ENCODE results near the gene CREBL2. TPM values are rescaled to one million over a fixed set of nuclear protein-coding genes. Genes with fewer than 3 reads are reported as not detected.

Gene CREBL2
- total and polyA plus RNA-seq, 10 of the 15 experiments (the other 5 are each of a cell fraction or from before 2014, with no cell fraction given), result 4.6 to 19.1 (median 13.5) TPM

DNA sequence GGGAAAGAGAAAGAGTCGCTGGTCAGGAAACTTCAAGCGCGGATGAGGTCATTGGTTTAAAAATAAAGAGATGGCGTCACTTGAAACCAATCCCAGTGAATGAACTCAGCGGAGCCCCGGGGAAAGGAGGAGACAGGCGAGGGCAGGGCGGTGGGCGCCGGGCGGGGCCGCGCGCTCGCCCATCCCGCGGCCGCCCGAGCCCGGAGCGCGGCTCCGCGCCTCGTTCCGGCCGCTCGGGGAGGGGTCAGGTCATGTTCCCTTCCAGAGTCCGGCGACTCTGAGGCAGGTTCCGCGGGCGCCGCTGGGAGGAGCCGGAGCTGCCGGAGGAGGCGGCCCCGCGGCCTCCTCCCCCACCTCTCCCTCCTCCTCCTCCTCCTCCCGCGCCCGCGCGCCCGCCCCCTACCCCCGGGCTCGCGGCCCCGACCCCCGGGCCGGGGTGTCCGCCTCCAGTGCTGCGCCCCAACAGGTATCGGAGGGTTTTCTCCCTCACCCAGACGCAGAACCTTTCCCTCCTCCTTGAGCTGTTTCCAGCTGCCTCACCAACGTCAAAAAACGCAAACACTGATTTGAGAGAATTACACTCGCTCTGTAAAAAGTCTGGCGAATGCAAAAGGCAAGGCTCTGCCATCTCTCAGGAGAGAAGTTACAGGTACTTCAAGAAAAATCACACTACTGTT lies 49.0 kb upstream of the CREBL2 start, which contains the start of gene DUSP16:
Gene DUSP16, minus strand, starts transcription at position 279 of the 677 bp plus-strand sequence. CDS start 41,765 bp downstream, outside the sequence.
- under 1% methylated on average over 23 of the region's 59 CpGs for WGBS (ENCODE audit: insufficient coverage, insufficient replicate concordance, low lambda C conversion rate, missing lambda C conversion rate)
- peak within 1 kb of the TSS; percentile 93 for H3K4me2 ChIP-seq (ENCODE audit: control insufficient read depth, insufficient read depth)
- CTCF ChIA-PET, result interaction anchor here (0.6 to 2.8 kb wide), 23 partner anchors 8 to 204 kb away, joined by 3 to 33 read pairs (median 6); no protein-coding TSS in a partner anchor
- H2AFZ ChIP-seq (ENCODE audit: control insufficient read depth, low read depth, low read length), result peak within 1 kb of the TSS; percentile 75
- in situ Hi-C loops (cut with MboI) (loop anchor here (10.0 kb wide), 1 partner anchor 188 kb away; no protein-coding TSS in a partner anchor), intact Hi-C loops (cut with micrococcal nuclease; ENCODE audit: unreplicated experiment) (loop anchor here (2.0 to 5.0 kb wide), 6 partner anchors 55 to 175 kb away; partner anchors contain the start of gene CDKN1B)
- no peaks in the 10 kb centered on the region for H3K36me3 ChIP-seq (ENCODE audit: control insufficient read depth in 2 of 2, insufficient read depth in 2 of 2, low read length in 1 of 2)
- no TSS peak for BruUV-seq (replicated peaks)
- H4K20me1 ChIP-seq (ENCODE audit: control insufficient read depth, insufficient read depth), result no peaks in the 10 kb centered on the region
- no peaks in the 10 kb centered on the region for H3K27me3 ChIP-seq (replicated peaks in 1 of 2; ENCODE audit: control insufficient read depth in 2 of 2, insufficient read depth in 2 of 2, low read length in 1 of 2)
- H3K9me3 ChIP-seq (replicated peaks; ENCODE audit: control insufficient read depth, insufficient read depth, low read length), result no peaks in the 10 kb centered on the region
- FAIRE-seq (no peak), DNase-seq (ENCODE audit: low read depth, low spot score) (peak; percentile 75), ATAC-seq (peak; percentile 78)
- SMC1A ChIA-PET (ENCODE audit: uncharacterized antibody, unreplicated experiment), result interaction anchor here (0.5 to 2.8 kb wide), 27 partner anchors 8 to 205 kb away, joined by 3 to 28 read pairs (median 5); no protein-coding TSS in a partner anchor
- peaks cover 44% of the 10 kb centered on the region for H3K79me2 ChIP-seq (ENCODE audit: control insufficient read depth, insufficient read depth, low read length)
- POLR2A ChIA-PET, result interaction anchor here (0.5 to 2.3 kb wide), 16 partner anchors 9 to 204 kb away, joined by 3 to 18 read pairs (median 4); no protein-coding TSS in a partner anchor
- peaks cover 13% of the 10 kb centered on the region for H3K4me1 ChIP-seq (ENCODE audit: control insufficient read depth, insufficient read depth, low read length)
- H3K4me3 ChIP-seq, result peak within 1 kb of the TSS; percentile 97
- peak within 1 kb of the TSS; percentile 100 for H3K27ac ChIP-seq (ENCODE audit: control insufficient read depth, insufficient read depth)
- H3K9ac ChIP-seq (ENCODE audit: control insufficient read depth, insufficient read depth, low read length), result peak within 1 kb of the TSS; percentile 100
- RAD21 ChIA-PET (ENCODE audit: unreplicated experiment), result interaction anchor here (0.8 to 2.9 kb wide), 22 partner anchors 8 to 205 kb away, joined by 3 to 24 read pairs (median 6); partner anchors contain the start of genes BORCS5 and CREBL2
- TF ChIP-seq, protein P1, sequence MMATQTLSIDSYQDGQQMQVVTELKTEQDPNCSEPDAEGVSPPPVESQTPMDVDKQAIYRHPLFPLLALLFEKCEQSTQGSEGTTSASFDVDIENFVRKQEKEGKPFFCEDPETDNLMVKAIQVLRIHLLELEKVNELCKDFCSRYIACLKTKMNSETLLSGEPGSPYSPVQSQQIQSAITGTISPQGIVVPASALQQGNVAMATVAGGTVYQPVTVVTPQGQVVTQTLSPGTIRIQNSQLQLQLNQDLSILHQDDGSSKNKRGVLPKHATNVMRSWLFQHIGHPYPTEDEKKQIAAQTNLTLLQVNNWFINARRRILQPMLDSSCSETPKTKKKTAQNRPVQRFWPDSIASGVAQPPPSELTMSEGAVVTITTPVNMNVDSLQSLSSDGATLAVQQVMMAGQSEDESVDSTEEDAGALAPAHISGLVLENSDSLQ (IDR thresholded peaks at IDR 0.05), result peak; percentile 15; the same call in 1 of the 2 replicates
- TF ChIP-seq BMI1 (IDR thresholded peaks at IDR 0.05; ENCODE audit: borderline replicate concordance) (no peak), PAX5 (IDR thresholded peaks at IDR 0.05; ENCODE audit: borderline replicate concordance, low read depth, low read length) (peak; percentile 34; the same call in 1 of the 2 replicates), YY1 (IDR thresholded peaks at IDR 0.05; ENCODE audit: low read depth, low read length) (0 out of 2 replicates have a peak, but pooled peaks have one; percentile 49), EP300 (IDR thresholded peaks at IDR 0.05; ENCODE audit: borderline replicate concordance in 1 of 2, control insufficient read depth in 1 of 2, low read depth in 2 of 2, low read length in 2 of 2) (0 out of 4 replicates have a peak, but pooled peaks of 1 of the 2 experiments have one; percentile 10), BCL11A (IDR thresholded peaks at IDR 0.05; ENCODE audit: low read depth, low read length) (no peak; the same call in 1 of the 2 replicates), TCF7 (IDR thresholded peaks at IDR 0.05; ENCODE audit: borderline replicate concordance) (no peak), RB1 (IDR thresholded peaks at IDR 0.05; ENCODE audit: borderline replicate concordance) (peak; percentile 55; the same call in 1 of the 2 replicates), CHD2 (IDR thresholded peaks at IDR 0.05; ENCODE audit: borderline replicate concordance, low read depth, low read length) (peak; percentile 47; the same call in 1 of the 2 replicates), CREB1 (IDR thresholded peaks at IDR 0.05; ENCODE audit: low read depth) (peak; percentile 84), NFYB (IDR thresholded peaks at IDR 0.05; ENCODE audit: insufficient read depth, low read depth, low read length) (peak; percentile 37; the same call in 1 of the 2 replicates), GATAD2B (conservative IDR thresholded peaks at IDR 0.05; ENCODE audit: low read depth) (peak; percentile 93), POLR2A (IDR thresholded peaks at IDR 0.05; ENCODE audit: low read depth, low read length) (peak; percentile 80), RCOR1 (conservative IDR thresholded peaks at IDR 0.05; ENCODE audit: low read depth, low read length) (no peak), NR2C1 (IDR thresholded peaks at IDR 0.05) (0 out of 2 replicates have a peak, but pooled peaks have one; percentile 27), RELA (IDR thresholded peaks at IDR 0.05; ENCODE audit: borderline replicate concordance, partially characterized antibody) (no peak), POLR2AphosphoS2 (IDR thresholded peaks at IDR 0.05; ENCODE audit: low read depth, low read length) (0 out of 2 replicates have a peak, but pooled peaks have one; percentile 44), POU2F2 (IDR thresholded peaks at IDR 0.05; ENCODE audit: borderline replicate concordance, low read depth, low read length) (peak; percentile 67; the same call in 1 of the 3 replicates), DPF2 (IDR thresholded peaks at IDR 0.05) (peak; percentile 81)
- TF ChIP-seq, protein P2, sequence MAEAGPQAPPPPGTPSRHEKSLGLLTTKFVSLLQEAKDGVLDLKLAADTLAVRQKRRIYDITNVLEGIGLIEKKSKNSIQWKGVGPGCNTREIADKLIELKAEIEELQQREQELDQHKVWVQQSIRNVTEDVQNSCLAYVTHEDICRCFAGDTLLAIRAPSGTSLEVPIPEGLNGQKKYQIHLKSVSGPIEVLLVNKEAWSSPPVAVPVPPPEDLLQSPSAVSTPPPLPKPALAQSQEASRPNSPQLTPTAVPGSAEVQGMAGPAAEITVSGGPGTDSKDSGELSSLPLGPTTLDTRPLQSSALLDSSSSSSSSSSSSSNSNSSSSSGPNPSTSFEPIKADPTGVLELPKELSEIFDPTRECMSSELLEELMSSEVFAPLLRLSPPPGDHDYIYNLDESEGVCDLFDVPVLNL (IDR thresholded peaks at IDR 0.05; ENCODE audit: low read depth, low read length), result no peak
- TF ChIP-seq, protein P3, sequence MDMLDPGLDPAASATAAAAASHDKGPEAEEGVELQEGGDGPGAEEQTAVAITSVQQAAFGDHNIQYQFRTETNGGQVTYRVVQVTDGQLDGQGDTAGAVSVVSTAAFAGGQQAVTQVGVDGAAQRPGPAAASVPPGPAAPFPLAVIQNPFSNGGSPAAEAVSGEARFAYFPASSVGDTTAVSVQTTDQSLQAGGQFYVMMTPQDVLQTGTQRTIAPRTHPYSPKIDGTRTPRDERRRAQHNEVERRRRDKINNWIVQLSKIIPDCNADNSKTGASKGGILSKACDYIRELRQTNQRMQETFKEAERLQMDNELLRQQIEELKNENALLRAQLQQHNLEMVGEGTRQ (IDR thresholded peaks at IDR 0.05; ENCODE audit: borderline replicate concordance, low read depth, low read length), result no peak

Measured in GM12878 (cell line).